SK-N-SH (cell line): ENCODE results near the gene KRT32. TPM values are rescaled to one million over a fixed set of nuclear protein-coding genes. Genes with fewer than 3 reads are reported as not detected.

Source experiments
- CTCF ChIA-PET: fragments of 300-600, 350-600 bp; formaldehyde crosslinking; extraction: SDS; loops from one replicate; lab custom pipeline; 2021; lab: Yijun Ruan, JAX
- POLR2A ChIA-PET: fragments of 350-600 bp; sonication (Branson Sonifier 250); formaldehyde crosslinking; extraction: SDS; loops from one replicate; lab custom pipeline; 2020; ENCODE audit warnings: antibody characterized with exemption, inconsistent platforms; lab: Yijun Ruan, JAX
- DNase-seq: peaks from one replicate; pipeline ENCODE4 v3.0.0; 2012
- H2AFZ ChIP-seq: fragments of 200-600 bp; sonication (generic); 2 replicates; pipeline ENCODE4 v1.8.1; 2016; ENCODE audit warnings: antibody characterized with exemption, mild to moderate bottlenecking, low read depth
- H3F3A ChIP-seq: fragments of 200-600 bp; sonication (generic); replicated peaks from 2 replicates; pipeline ENCODE3; 2016; ENCODE audit warnings: antibody characterized with exemption, mild to moderate bottlenecking; ENCODE audit not compliant: insufficient read depth
- H3K27ac ChIP-seq, 2 experiments: fragments of 200-500 bp in 1 of 2; fragments of 200-600 bp in 1 of 2; sonication (Bioruptor generic) in 1 of 2; sonication (generic), shearing (Covaris generic) in 1 of 2; 2 replicates each; pipeline versions ENCODE4 v1.5.1 to v1.6.1; 2014 to 2016; ENCODE audit warnings: low read depth in 2 of 2, inconsistent platforms in 1 of 2, low read length in 1 of 2, mild to moderate bottlenecking in 1 of 2, mixed read lengths in 1 of 2
- H3K27me3 ChIP-seq: fragments of 200-600 bp; sonication (generic), shearing (Covaris generic); 2 replicates; pipeline ENCODE4 v1.6.1; 2016; ENCODE audit warnings: mixed run types; ENCODE audit not compliant: insufficient read depth
- H3K36me3 ChIP-seq, 2 experiments: fragments of 200-500 bp in 1 of 2; fragments of 200-600 bp in 1 of 2; sonication (Bioruptor generic) in 1 of 2; sonication (generic) in 1 of 2; replicated peaks in 1 of 2; 2 replicates each; pipeline versions ENCODE3 to v1.5.1; 2014 to 2016; ENCODE audit warnings: low read length in 1 of 2, mild to moderate bottlenecking in 1 of 2; ENCODE audit not compliant: insufficient read depth in 2 of 2, control insufficient read depth in 1 of 2
- H3K4me1 ChIP-seq, 2 experiments: fragments of 200-500 bp in 1 of 2; fragments of 200-600 bp in 1 of 2; sonication (Bioruptor generic) in 1 of 2; sonication (generic), shearing (Covaris generic) in 1 of 2; 2 replicates each; pipeline versions ENCODE4 v1.5.1 to v1.6.1; 2014 to 2016; ENCODE audit warnings: low read depth in 1 of 2, low read length in 1 of 2, mixed run types in 1 of 2; ENCODE audit not compliant: insufficient read depth in 2 of 2, control insufficient read depth in 1 of 2
- H3K4me2 ChIP-seq: fragments of 200-600 bp; sonication (generic), shearing (Covaris generic); 2 replicates; pipeline ENCODE4 v1.6.1; 2017; ENCODE audit warnings: mixed run types
- H3K4me3 ChIP-seq, 2 experiments: fragments of 200-500 bp in 1 of 2; fragments of 200-600 bp in 1 of 2; sonication (Bioruptor generic) in 1 of 2; sonication (generic), shearing (Covaris generic) in 1 of 2; 2 replicates each; pipeline versions ENCODE4 v1.5.1 to v1.8.1; 2014 to 2016; ENCODE audit warnings: low read depth in 2 of 2, inconsistent platforms in 1 of 2, low read length in 1 of 2, mild to moderate bottlenecking in 1 of 2, mixed read lengths in 1 of 2, moderate library complexity in 1 of 2
- H3K79me2 ChIP-seq: fragments of 200-600 bp; sonication (generic); 2 replicates; pipeline ENCODE4 v1.8.1; 2017; ENCODE audit warnings: mild to moderate bottlenecking; ENCODE audit not compliant: insufficient read depth
- H3K9ac ChIP-seq: fragments of 200-600 bp; sonication (generic); 2 replicates; pipeline ENCODE4 v1.6.1; 2017; ENCODE audit warnings: mixed run types
- H3K9me2 ChIP-seq: fragments of 200-600 bp; sonication (generic); 2 replicates; pipeline ENCODE4 v1.6.1; 2017; ENCODE audit warnings: mixed run types
- H3K9me3 ChIP-seq: fragments of 200-600 bp; sonication (generic); 2 replicates; pipeline ENCODE4 v1.6.1; 2017; ENCODE audit warnings: mixed run types, mild to moderate bottlenecking, moderate library complexity
- H4K20me1 ChIP-seq: fragments of 200-600 bp; sonication (generic); 2 replicates; pipeline ENCODE4 v1.6.1; 2017; ENCODE audit warnings: mild to moderate bottlenecking, mixed run types; ENCODE audit not compliant: insufficient read depth
- CHD2 ChIP-seq: fragments of 150-350 bp; IDR thresholded peaks from 2 replicates; pipeline ENCODE4 v1.6.1; 2018; ENCODE audit warnings: low read length; ENCODE audit not compliant: partially characterized antibody
- EP300 ChIP-seq, 2 experiments: IDR thresholded peaks; 2 replicates each; pipeline versions ENCODE4 v1.4.0 to v1.6.1; 2012; ENCODE audit warnings: borderline replicate concordance in 1 of 2, low read depth in 1 of 2, low read length in 1 of 2
- GABPA ChIP-seq: IDR thresholded peaks from 2 replicates; pipeline ENCODE4 v1.4.0; 2012; ENCODE audit warnings: low read depth, mild to moderate bottlenecking
- GATA2 ChIP-seq: sonication (generic); formaldehyde crosslinking; IDR thresholded peaks from 2 replicates; pipeline ENCODE4 v1.5.0; 2020; ENCODE audit warnings: mild to moderate bottlenecking, missing genetic modification reagents
- MXI1 ChIP-seq: IDR thresholded peaks from 2 replicates; pipeline ENCODE4 v1.6.1; 2012; ENCODE audit warnings: mild to moderate bottlenecking, low read depth, low read length, improper control_type of control experiment
- RFX5 ChIP-seq: IDR thresholded peaks from 2 replicates; pipeline ENCODE4 v1.6.1; 2012; ENCODE audit warnings: mild to moderate bottlenecking, improper control_type of control experiment, low read length
- TAF1 ChIP-seq: IDR thresholded peaks from 2 replicates; pipeline ENCODE4 v1.6.1; 2012; ENCODE audit warnings: low read depth, mild to moderate bottlenecking, low read length, moderate library complexity, borderline replicate concordance
- TEAD4 ChIP-seq: IDR thresholded peaks from 2 replicates; pipeline ENCODE4 v1.4.0; 2012; ENCODE audit warnings: mild to moderate bottlenecking, borderline replicate concordance; ENCODE audit not compliant: insufficient read depth
- WGBS: methylation state at CpG from one replicate; pipeline ENCODE4 v1.1.6; 2017; ENCODE audit warnings: low lambda C conversion rate; 5-methylcytosine and 5-hydroxymethylcytosine counted together
- polyA plus RNA-seq, 3 experiments: library from polyadenylated mRNA; depleted of rRNA; stranded (reverse); fragments of >200 nt; gene quantifications; 2 replicates each; pipeline ENCODE4 v1.2.3, GENCODE V29; 2012
- TF ChIP-seq, protein P1 (sequence below): fragments of 200-600 bp; sonication (generic); IDR thresholded peaks from 2 replicates; pipeline ENCODE4 v1.6.1; 2017; ENCODE audit warnings: antibody characterized with exemption, mild to moderate bottlenecking, moderate library complexity
- TF ChIP-seq, protein P2 (sequence below): fragments of 150-350 bp; IDR thresholded peaks from 2 replicates; pipeline ENCODE4 v1.6.1; 2017; ENCODE audit warnings: antibody characterized with exemption, low read length, low read depth, borderline replicate concordance
- TF ChIP-seq, protein P3 (sequence below): fragments of 150-350 bp; IDR thresholded peaks from 2 replicates; pipeline ENCODE4 v1.6.1; 2016; ENCODE audit warnings: mild to moderate bottlenecking, low read depth, low read length
- TF ChIP-seq, protein P4 (sequence below): IDR thresholded peaks from 2 replicates; pipeline ENCODE4; 2012

Gene KRT32
- polyA plus RNA-seq, 1 of the 3 experiments (the other 2 are of a cell fraction) = not detected

DNA sequence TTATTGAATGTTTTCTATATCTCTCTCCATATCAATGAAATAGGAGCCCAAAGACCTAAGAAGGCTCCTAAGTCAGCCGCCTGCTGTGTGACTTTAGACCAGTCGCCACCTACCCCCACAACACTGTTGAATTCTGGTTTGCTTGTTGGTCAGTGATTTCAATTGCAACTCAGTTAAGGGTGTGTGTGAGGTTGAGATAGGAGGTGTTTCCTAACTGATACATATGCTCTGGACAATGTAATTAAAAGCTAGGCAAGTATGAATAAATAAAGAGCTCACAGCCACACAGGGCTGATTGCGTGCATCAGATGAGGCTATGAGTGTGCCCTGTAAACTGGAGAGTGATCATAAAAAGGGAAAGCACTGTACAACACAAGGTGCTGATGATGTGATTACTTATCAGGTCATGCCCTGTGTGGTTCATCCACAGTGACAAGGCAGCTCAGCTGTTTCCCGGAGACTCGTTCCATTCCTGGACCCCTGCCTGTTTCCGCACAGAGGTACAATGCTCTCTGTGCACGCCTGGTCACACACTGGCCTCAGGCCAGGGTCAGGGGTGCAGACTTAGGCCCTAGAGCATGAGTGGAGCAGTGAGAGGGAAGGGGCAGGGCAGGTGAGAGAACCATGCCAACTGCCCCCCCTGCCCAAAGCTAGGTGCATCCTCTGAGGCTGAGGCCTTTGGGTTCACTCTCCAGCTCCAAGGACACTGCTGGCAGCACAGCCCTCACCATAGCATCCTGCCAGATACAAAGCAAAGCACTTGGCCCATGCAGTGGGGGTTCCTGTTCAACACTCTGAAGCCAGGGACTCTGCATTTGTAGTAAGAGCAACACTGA, 17.0 kb upstream of the KRT32 start:
- H3K4me2 ChIP-seq = no peak overlapping the region
- H3F3A ChIP-seq = no peaks in the 10 kb centered on the region
- no peak for TF ChIP-seq CHD2
- TF ChIP-seq, protein P1, sequence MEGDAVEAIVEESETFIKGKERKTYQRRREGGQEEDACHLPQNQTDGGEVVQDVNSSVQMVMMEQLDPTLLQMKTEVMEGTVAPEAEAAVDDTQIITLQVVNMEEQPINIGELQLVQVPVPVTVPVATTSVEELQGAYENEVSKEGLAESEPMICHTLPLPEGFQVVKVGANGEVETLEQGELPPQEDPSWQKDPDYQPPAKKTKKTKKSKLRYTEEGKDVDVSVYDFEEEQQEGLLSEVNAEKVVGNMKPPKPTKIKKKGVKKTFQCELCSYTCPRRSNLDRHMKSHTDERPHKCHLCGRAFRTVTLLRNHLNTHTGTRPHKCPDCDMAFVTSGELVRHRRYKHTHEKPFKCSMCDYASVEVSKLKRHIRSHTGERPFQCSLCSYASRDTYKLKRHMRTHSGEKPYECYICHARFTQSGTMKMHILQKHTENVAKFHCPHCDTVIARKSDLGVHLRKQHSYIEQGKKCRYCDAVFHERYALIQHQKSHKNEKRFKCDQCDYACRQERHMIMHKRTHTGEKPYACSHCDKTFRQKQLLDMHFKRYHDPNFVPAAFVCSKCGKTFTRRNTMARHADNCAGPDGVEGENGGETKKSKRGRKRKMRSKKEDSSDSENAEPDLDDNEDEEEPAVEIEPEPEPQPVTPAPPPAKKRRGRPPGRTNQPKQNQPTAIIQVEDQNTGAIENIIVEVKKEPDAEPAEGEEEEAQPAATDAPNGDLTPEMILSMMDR = no peak
- TF ChIP-seq EP300 (IDR thresholded peaks at IDR 0.05; ENCODE audit: borderline replicate concordance in 1 of 2, low read depth in 1 of 2, low read length in 1 of 2) = no peak
- TF ChIP-seq, protein P2, sequence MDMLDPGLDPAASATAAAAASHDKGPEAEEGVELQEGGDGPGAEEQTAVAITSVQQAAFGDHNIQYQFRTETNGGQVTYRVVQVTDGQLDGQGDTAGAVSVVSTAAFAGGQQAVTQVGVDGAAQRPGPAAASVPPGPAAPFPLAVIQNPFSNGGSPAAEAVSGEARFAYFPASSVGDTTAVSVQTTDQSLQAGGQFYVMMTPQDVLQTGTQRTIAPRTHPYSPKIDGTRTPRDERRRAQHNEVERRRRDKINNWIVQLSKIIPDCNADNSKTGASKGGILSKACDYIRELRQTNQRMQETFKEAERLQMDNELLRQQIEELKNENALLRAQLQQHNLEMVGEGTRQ = no peak
- TF ChIP-seq GATA2 = no peak
- TF ChIP-seq, protein P3, sequence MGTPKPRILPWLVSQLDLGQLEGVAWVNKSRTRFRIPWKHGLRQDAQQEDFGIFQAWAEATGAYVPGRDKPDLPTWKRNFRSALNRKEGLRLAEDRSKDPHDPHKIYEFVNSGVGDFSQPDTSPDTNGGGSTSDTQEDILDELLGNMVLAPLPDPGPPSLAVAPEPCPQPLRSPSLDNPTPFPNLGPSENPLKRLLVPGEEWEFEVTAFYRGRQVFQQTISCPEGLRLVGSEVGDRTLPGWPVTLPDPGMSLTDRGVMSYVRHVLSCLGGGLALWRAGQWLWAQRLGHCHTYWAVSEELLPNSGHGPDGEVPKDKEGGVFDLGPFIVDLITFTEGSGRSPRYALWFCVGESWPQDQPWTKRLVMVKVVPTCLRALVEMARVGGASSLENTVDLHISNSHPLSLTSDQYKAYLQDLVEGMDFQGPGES = no peak
- TF ChIP-seq GABPA = no peak
- TF ChIP-seq RFX5 = no peak
- TF ChIP-seq TEAD4 = no peak
- TF ChIP-seq, protein P4, sequence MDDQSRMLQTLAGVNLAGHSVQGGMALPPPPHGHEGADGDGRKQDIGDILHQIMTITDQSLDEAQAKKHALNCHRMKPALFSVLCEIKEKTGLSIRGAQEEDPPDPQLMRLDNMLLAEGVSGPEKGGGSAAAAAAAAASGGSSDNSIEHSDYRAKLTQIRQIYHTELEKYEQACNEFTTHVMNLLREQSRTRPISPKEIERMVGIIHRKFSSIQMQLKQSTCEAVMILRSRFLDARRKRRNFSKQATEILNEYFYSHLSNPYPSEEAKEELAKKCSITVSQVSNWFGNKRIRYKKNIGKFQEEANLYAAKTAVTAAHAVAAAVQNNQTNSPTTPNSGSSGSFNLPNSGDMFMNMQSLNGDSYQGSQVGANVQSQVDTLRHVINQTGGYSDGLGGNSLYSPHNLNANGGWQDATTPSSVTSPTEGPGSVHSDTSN = no peak
- no peak for TF ChIP-seq TAF1
- TF ChIP-seq MXI1 = no peak
- no peaks in the 10 kb centered on the region for H3K9me3 ChIP-seq
- CTCF ChIA-PET = interaction anchor here (0.8 to 3.9 kb wide), 5 partner anchors 9 to 179 kb away, joined by 3 to 23 read pairs (median 4); no protein-coding TSS in a partner anchor
- no peak overlapping the region for H3K9ac ChIP-seq
- no peaks in the 10 kb centered on the region for H3K27me3 ChIP-seq
- H3K27ac ChIP-seq = no peak overlapping the region
- POLR2A ChIA-PET = interaction anchor here (0.7 kb wide), 1 partner anchor 91 kb away, joined by 3 read pairs; no protein-coding TSS in a partner anchor
- no peak overlapping the region for H3K4me3 ChIP-seq
- 99% methylated on average over 3 of the region's 7 CpGs for WGBS
- H3K36me3 ChIP-seq = no peaks in the 10 kb centered on the region
- H3K4me1 ChIP-seq = peaks cover 0 to 14% of the 10 kb centered on the region in 2 experiments; a peak in 1 of 4 replicates
- no peaks in the 10 kb centered on the region for H4K20me1 ChIP-seq
- no peak overlapping the region for H2AFZ ChIP-seq
- H3K79me2 ChIP-seq = no peaks in the 10 kb centered on the region
- no peaks in the 10 kb centered on the region for H3K9me2 ChIP-seq
- peak; percentile 26 for DNase-seq
